ENCODE data around the gene HLA-DMB.

HLA-DMB gene

DNA sequence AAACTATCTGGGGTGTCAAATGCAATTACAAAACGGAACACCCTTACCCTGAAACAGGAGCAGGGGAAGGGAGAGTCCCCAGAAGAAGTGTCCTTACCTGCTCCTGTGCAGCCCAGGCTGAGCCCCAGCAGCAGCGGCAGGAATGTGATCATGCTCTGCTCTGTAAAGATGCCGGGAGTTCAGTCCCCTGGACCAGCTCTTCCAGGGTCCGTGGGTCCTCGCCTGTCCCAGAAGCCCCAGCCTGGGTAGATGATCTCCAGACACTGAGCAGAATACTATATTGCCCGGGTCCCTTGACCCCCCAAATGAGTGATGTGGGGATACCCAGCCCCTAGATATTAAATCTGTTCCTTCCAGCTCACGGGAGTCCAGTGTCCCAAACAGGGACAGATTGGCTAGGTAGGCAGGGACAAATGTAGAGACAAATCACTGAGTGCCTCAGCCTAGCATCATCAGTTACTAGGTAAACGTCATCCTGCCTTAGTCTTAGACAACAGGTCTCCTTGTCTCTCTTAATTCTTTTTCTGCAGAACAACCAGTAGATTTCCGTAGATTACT lies at the start of gene HLA-DMB:
Gene HLA-DMB, minus strand, starts transcription at position 373 of the 558 bp plus-strand sequence. Its CDS starts 221 bp downstream, at position 152.
- DNase-seq (ENCODE audit: low read depth, low spot score), result no peak

DNA sequence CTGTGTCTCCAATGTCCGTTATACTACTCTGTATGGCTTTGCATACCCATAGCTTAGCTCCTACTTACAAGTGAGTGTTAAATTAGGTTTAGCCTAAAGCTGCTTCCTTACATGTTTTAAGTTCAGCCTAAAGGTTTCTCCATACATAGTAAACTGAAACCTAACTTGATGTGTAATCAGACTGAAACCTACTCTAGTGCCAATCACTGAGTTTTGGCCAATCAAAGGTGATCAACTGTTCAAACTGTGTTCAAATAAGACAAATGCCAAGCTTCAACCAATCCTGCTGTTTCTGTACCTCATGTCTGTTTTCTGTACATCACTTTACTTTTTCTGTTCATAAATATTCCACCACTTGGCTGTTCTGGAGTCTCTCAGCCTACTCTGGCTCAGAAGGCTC lies 48.5 kb upstream of the HLA-DMB start:
- DNase-seq (ENCODE audit: low read depth, low spot score), result no peak

DNA sequence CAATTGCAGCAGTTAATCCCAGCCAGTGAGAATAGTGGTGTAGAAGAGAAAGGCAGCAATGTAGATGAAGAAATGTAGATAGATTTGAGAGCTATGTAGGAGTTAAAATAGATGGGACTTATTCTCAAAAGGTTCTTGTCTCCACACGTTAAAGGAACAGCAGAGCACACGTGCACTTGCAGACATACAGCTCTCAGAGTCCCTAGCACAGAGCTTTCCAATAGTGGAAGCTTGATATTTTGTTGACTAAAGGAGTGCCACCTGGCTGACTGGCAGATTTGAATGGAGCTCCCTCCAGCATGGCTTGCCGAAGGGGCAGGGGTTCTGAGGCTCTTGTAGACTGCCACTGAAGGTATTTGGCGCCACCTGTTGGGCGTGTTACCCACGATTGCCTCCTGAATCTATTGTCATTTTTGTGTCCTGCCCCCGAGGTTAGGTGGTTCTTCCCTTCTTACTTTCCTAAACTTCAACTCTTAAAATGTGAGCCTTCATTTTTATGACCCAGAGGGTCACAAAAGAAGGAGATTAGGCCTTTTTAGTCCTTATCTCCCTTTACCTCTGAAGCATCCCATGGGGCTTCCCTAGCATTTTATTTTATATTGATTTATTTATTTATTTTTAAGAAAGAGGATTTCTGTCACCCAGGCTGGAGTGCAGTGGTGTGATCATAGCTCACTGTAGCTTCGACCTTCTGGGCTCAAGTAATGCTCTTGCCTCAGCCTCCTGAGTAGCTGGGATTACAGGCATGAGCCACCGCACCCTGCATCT lies 44.0 kb upstream of the HLA-DMB start:
- no peak for DNase-seq (ENCODE audit: low read depth, low spot score)

GRCh38 chr6:32983964-32984621 lies 43.3 kb upstream of the HLA-DMB start:
- no peak for DNase-seq (ENCODE audit: low read depth, low spot score)

- DNase-seq (ENCODE audit: low read depth, low spot score), result no peak
These were observed 42.6 kb upstream of the HLA-DMB start for GRCh38 chr6:32983493-32983848.

GRCh38 chr6:32982702-32983492 lies 42.1 kb upstream of the HLA-DMB start:
- DNase-seq (ENCODE audit: low read depth, low spot score), result no peak

- DNase-seq (ENCODE audit: low read depth, low spot score), result no peak
These were observed 41.4 kb upstream of the HLA-DMB start for GRCh38 chr6:32982084-32982701.

DNA sequence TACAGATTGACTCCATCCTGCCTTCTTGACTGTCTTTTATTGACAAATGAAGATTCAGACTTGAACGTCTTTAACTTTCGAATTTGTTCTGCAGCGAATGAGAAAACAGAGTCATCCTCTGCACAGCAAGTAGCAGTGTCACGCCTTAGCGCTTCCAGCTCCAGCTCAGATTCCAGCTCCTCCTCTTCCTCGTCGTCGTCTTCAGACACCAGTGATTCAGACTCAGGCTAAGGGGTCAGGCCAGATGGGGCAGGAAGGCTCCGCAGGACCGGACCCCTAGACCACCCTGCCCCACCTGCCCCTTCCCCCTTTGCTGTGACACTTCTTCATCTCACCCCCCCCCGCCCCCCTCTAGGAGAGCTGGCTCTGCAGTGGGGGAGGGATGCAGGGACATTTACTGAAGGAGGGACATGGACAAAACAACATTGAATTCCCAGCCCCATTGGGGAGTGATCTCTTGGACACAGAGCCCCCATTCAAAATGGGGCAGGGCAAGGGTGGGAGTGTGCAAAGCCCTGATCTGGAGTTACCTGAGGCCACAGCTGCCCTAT lies 39.7 kb upstream of the HLA-DMB start:
- DNase-seq (ENCODE audit: low read depth, low spot score), result no peak

- no peak for DNase-seq (ENCODE audit: low read depth, low spot score)
These were observed 39.1 kb upstream of the HLA-DMB start for GRCh38 chr6:32979720-32980487.

DNA sequence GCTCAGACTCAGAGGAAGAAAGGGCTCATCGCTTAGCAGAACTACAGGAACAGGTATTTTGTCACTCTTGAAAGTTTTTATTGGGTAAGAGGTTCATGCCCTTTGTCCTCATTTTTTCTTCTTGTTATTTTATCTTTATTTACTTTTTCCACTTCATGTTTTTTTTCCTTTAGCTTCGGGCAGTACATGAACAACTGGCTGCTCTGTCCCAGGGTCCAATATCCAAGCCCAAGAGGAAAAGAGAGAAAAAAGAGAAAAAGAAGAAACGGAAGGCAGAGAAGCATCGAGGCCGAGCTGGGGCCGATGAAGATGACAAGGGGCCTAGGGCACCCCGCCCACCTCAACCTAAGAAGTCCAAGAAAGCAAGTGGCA lies 37.1 kb upstream of the HLA-DMB start:
- no peak for DNase-seq (ENCODE audit: low read depth, low spot score)

DNA sequence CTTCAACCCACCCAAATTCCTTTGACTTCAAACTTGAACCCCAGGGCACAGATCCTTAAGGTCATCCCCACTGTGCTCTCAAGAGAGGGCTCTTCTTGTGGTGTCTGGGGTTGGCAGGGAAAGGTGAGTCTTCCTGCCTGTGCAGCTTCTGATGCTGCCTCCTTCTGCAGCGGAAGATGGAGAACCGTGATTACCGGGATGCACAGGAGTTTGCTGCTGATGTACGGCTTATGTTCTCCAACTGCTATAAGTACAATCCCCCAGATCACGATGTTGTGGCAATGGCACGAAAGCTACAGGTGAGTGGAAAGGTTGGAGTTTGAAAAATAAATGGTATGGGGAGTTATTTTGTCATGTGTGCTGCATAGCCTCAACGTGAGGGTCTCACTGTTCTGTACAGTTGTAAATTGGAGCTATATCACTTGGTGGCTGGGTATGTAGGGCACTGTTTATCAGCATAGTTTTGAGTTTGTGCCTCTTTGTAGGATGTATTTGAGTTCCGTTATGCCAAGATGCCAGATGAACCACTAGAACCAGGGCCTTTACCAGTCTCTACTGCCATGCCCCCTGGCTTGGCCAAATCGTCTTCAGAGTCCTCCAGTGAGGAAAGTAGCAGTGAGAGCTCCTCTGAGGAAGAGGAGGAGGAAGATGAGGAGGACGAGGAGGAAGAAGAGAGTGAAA lies 36.6 kb upstream of the HLA-DMB start:
- DNase-seq (ENCODE audit: low read depth, low spot score), result no peak

DNA sequence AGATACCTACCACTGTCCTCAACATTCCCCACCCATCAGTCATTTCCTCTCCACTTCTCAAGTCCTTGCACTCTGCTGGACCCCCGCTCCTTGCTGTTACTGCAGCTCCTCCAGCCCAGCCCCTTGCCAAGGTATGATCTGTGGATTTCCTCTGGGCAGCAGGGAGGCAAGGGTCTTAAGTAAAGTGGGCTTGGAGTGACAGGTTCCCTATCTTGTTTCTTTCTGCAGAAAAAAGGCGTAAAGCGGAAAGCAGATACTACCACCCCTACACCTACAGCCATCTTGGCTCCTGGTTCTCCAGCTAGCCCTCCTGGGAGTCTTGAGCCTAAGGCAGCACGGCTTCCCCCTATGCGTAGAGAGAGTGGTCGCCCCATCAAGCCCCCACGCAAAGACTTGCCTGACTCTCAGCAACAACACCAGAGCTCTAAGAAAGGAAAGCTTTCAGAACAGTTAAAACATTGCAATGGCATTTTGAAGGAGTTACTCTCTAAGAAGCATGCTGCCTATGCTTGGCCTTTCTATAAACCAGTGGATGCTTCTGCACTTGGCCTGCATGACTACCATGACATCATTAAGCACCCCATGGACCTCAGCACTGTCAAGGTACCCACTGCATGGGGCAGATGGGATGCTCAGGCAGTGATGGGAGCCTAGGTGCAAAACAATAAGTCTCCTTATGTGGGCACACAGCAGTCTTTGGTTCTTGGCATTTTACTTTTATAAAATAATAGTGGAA lies 35.7 kb upstream of the HLA-DMB start:
- no peak for DNase-seq (ENCODE audit: low read depth, low spot score)

- no peak for DNase-seq (ENCODE audit: low read depth, low spot score)
These were observed 35.1 kb upstream of the HLA-DMB start for GRCh38 chr6:32975886-32976285.

DNA sequence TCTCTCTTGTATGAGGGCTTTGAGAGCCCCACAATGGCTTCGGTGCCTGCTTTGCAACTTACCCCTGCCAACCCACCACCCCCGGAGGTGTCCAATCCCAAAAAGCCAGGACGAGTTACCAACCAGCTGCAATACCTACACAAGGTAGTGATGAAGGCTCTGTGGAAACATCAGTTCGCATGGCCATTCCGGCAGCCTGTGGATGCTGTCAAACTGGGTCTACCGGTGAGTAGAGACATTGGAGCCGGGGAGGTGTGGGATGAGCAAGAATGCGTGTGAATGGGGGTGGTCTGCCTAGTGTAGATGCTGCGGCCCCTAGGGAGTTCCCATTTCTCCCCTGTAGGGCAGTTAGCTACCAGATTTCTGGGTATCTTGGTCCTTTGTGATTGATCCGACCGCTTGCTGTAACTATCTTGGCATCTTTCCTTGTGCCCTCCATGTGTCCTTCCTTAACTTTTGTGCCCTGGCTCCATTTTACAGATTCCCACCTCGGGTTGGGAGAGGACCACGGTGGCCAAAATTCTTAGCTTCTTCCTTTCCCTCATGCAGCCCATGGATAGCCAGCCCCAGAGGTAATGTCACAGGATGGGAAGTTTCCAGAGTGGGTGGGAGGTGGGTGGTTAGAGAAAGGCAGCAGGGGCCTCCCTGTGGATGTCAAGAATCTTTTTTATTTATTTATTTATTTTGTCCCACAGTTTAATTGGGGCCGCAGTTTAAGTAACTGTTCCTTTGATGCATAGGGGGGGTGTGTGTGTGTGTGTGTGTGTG lies 33.9 kb upstream of the HLA-DMB start:
- DNase-seq (ENCODE audit: low read depth, low spot score), result no peak

GRCh38 chr6:32974016-32974333 lies 33.1 kb upstream of the HLA-DMB start:
- DNase-seq (ENCODE audit: low read depth, low spot score), result no peak

DNA sequence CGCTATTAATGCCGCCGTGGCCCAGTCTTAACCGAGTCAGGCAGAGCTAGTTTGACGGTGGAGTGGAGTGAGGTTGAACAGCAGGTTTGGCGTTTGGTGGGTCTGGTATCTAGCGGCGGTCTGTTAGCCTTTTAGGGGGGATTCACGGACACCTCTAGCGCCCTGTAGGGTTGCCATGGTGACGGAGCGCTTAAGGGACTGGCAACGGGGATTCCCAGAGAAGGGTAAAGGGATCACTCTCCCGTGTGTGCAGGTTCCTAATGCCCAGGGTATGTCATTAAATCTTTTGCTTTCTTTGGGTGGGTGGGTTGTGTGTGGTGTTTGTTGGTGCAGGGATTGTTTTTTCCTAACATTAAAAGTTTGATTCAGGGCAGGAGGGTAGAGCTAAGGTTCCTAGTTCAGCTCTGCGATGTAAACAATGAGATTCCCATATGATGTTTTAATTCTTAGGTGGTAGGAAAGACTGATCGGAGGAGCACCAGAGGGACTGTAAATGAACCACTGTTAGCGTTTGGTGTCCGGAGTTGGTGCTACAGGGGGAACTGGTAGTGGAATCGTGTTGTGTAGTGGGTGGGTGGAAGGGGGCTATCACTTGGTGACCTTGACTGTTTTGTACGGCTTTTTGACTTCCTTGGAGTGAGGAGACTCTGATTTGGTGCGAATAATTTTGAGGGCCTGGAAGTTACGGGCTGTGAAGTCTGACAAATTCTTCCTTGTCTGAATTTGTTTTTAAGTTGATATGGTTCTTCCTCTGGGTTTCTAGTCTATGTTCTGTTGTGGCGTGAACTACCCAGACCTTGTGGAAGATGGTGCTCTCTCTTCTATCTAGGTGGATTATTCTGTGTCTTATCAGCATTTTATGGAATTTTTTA lies 32.6 kb upstream of the HLA-DMB start:
- no peak for DNase-seq (ENCODE audit: low read depth, low spot score)

GRCh38 chr6:32972353-32973143 lies 31.7 kb upstream of the HLA-DMB start:
- no peak for DNase-seq (ENCODE audit: low read depth, low spot score)
